Islet of Langerhans (tissue), 1 donor: ENCODE data around the gene COASY.
"Not testable (repeated sequence)": the region's sequence is repeated elsewhere in the genome, so short reads cannot be mapped to it uniquely, and the experiment has no call there.

Experiments
- FAIRE-seq: peaks from one replicate; lab custom pipeline; 2011; peaks lifted over from hg19 to GRCh38; lab: Jason Lieb, UNC

COASY gene

GRCh38 chr17:42531455-42532354 lies 30.2 kb upstream of the COASY start:
- FAIRE-seq, result no peak

- no peak for FAIRE-seq
Observed at GRCh38 chr17:42535155-42536047, 26.5 kb upstream of the COASY start.

GRCh38 chr17:42536048-42536371 lies 25.9 kb upstream of the COASY start, which contains the start of gene NAGLU:
Gene NAGLU (plus strand): TSS chr17:42536241. CDS start chr17:42536273, 32 bp downstream.
- no peak for FAIRE-seq

- FAIRE-seq, result no peak
Observed at GRCh38 chr17:42536372-42537155, 25.4 kb upstream of the COASY start.

GRCh38 chr17:42537156-42537805 lies 24.7 kb upstream of the COASY start:
- FAIRE-seq, result no peak

- FAIRE-seq, result no peak
Observed at GRCh38 chr17:42537826-42538451, 24.0 kb upstream of the COASY start.

DNA sequence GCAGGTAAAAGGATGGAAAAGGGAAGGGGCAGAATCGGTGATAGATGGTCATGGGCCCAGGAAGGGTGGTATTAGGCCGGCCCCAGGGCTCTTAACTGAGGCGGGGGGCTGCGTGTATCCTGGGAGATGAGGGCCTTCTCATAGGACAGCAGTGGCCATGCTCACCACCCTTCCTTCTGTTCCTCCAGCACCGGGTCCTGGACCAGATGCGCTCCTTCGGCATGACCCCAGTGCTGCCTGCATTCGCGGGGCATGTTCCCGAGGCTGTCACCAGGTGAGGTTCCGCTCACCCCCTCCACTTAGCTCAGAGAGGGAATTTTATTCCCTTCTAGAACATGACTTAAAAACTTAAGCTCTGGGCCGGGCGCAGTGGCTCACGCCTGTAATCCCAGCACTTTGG lies 23.5 kb upstream of the COASY start:
- FAIRE-seq, result no peak

DNA sequence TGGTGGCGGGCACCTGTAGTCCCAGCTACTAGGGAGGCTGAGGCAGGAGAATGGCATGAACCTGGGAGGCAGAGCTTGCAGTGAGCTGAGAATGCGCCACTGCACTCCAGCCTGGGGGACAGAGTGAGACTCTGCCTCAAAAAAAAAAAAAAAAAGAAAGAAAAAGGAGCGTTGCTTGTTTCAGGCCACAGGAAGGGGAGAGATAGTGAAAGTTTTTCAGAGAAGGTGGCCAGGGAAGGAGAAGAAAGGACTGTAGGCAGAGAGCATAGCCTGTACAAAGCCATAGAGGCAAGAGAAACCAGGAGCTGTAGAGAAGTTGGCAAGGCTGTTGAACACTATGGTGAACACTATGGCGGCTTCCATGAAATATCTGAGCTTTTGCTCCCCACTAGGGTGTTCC lies 21.4 kb upstream of the COASY start:
- FAIRE-seq, result not testable (repeated sequence)

- FAIRE-seq, result no peak
Observed at GRCh38 chr17:42541041-42541833, 20.7 kb upstream of the COASY start.

GRCh38 chr17:42543190-42544079 lies 18.5 kb upstream of the COASY start:
- FAIRE-seq, result no peak

- no peak for FAIRE-seq
Observed at GRCh38 chr17:42544874-42545283, 17.1 kb upstream of the COASY start.

- not testable (repeated sequence) for FAIRE-seq
Observed at GRCh38 chr17:42545755-42546505, 16.0 kb upstream of the COASY start.

GRCh38 chr17:42547001-42547461 lies 14.9 kb upstream of the COASY start:
- FAIRE-seq, result no peak

DNA sequence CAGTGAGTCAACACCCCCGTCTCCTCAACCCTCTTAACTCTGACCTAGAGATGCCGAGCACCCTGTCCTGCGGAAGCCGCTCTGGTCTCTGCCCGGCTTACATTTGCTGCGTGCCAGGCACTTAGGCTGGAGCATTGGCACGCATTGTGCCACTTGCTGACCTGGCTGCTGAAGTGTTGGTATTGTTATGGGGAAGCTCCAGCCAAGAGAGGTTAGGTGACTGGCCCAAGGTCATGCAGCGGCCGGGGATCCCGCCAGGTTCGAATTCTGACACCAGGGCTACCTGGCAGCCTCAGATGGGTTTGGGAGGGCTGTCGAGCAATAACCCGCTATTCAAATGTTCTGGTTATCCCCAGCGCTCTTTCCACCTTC lies 14.3 kb upstream of the COASY start:
- no peak for FAIRE-seq

DNA sequence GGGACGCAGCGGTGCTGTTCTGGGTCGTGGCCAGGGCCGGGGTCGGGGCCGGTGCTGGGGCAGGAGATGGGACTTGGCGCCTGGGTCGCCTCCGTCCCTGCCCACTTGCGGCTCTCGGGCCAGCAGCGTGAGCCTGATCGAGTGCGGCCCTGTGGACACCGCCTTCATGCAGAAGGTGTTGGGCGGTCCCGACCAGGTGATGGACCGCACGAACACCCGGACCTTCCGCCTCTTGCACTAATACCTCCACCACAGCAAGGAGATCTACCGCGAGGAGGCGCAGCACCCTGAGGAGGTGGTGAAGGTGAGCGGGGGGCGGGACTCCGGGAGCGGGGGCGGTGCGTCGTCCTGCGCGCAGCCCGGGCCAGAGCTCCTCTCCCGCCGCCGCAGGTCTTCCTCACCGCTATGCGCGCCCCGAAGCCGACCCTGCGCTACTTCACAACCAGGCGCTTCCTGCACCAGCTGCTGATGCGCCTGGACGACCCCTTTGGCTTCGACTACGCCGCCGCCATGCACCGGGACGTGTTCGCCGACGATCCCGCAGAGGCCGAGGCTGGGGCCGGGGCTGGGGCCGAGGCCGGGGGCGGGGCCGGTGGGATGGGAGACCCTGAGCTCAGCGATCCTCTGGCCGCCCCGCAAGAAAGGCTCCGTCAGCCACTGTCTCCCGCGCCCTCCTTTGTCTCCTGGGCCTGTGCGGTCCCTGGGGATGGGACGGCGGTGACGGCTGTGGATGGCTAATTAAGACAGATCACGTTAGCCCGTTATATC lies 13.7 kb upstream of the COASY start:
- FAIRE-seq, result no peak

- no peak for FAIRE-seq
Observed at GRCh38 chr17:42548993-42549755, 12.8 kb upstream of the COASY start.

- FAIRE-seq, result not testable (repeated sequence)
Observed at GRCh38 chr17:42552736-42553135, 9.2 kb upstream of the COASY start, which contains the start of gene HSD17B1. Gene HSD17B1 (plus strand): TSS chr17:42552923. CDS start chr17:42552934, 11 bp downstream.
